Renal cortex interstitium (tissue), 11 donors: Measurements from ENCODE around the gene DDX5. TPM values are rescaled to one million over a fixed set of nuclear protein-coding genes. Genes with fewer than 3 reads are reported as not detected.
A peak's percentile ranks its signal among the peaks of the same experiment; 100 is the strongest.

ENCODE experiments used
- DNase-seq, 11 donors: peaks; one replicate each; pipeline ENCODE4 v3.0.0-alpha.2; 2013; ENCODE audit warnings: low read depth in 9 of 11, low spot score in 4 of 11; ENCODE audit errors: extremely low read depth in 1 of 11
- polyA plus RNA-seq, 3 donors: library from polyadenylated mRNA; unstranded; fragments of 120-200 nt; gene quantifications; one replicate each; pipeline ENCODE4 v1.2.1, GENCODE V29; 2013; ENCODE audit not compliant: insufficient read length in 3 of 3

The DDX5 gene
- polyA plus RNA-seq, 3 donors: 753 to 939 (median 768) TPM

GRCh38 chr17:64532409-64532808 is 26.3 kb upstream of the DDX5 start:
- DNase-seq: no peak

- DNase-seq: no peak
These were observed 25.9 kb upstream of the DDX5 start for GRCh38 chr17:64531955-64532371.

GRCh38 chr17:64529221-64529620 is 23.1 kb upstream of the DDX5 start:
- DNase-seq: no peak

GRCh38 chr17:64527914-64528313 is 21.8 kb upstream of the DDX5 start:
- no peak for DNase-seq

GRCh38 chr17:64520359-64520758 is 14.3 kb upstream of the DDX5 start:
- no peak for DNase-seq

- DNase-seq: no peak
These were observed 13.5 kb upstream of the DDX5 start for GRCh38 chr17:64519601-64520000.

- DNase-seq: no peak
These were observed 9.7 kb upstream of the DDX5 start for GRCh38 chr17:64515829-64516228.

- no peak for DNase-seq
These were observed 9.3 kb upstream of the DDX5 start for GRCh38 chr17:64515419-64515818.

- no peak for DNase-seq
These were observed 3.1 kb upstream of the DDX5 start for GRCh38 chr17:64509179-64509578.

- no peak for DNase-seq
These were observed 2.6 kb upstream of the DDX5 start for GRCh38 chr17:64508683-64509082.

- DNase-seq: peak; percentile 57 to 83 (median 73)
These were observed 1.3 kb upstream of the DDX5 start for GRCh38 chr17:64507413-64507782.

- DNase-seq: peak; percentile 94 to 98 (median 95)
These were observed 705 bp upstream of the DDX5 start, which contains the start of gene CEP95 for GRCh38 chr17:64506576-64507412. TSS of gene CEP95 (plus strand) at chr17:64506977. CDS start at chr17:64507098, 121 bp downstream.

- DNase-seq: peak; percentile 81 to 94 (median 90)
These were observed 519 bp downstream of the DDX5 start for GRCh38 chr17:64505340-64506200.

GRCh38 chr17:64504769-64505339 is 1.2 kb downstream of the DDX5 start:
- DNase-seq: peak in 5 of 11 donors; percentile 28 to 58 (median 32)

- DNase-seq: no peak
These were observed 2.0 kb downstream of the DDX5 start for GRCh38 chr17:64503821-64504768.

GRCh38 chr17:64503341-64503740 is 2.7 kb downstream of the DDX5 start:
- DNase-seq: no peak

GRCh38 chr17:64502809-64503208 is 3.3 kb downstream of the DDX5 start:
- no peak for DNase-seq

- no peak for DNase-seq
These were observed 4.1 kb downstream of the DDX5 start for GRCh38 chr17:64502021-64502420.
